ENCODE results near the gene MED16. TPM values are rescaled to one million over a fixed set of nuclear protein-coding genes. Genes with fewer than 3 reads are reported as not detected.

Gene MED16
- total and polyA plus RNA-seq, 2 of the 13 experiments (the other 11 are each of a cell fraction or from before 2014, with no cell fraction given) = 13.3 to 14.8 TPM

- TF ChIP-seq BRD4 (CRISPR knock-in tag; IDR thresholded peaks at IDR 0.05) (no peak; the same call in 1 of the 2 replicates), UBTF (CRISPR knock-in tag; IDR thresholded peaks at IDR 0.05) (peak; percentile 65; the same call in 1 of the 2 replicates), ZNF296 (CRISPR knock-in tag; conservative IDR thresholded peaks at IDR 0.05) (no peak), ZNF292 (CRISPR knock-in tag; IDR thresholded peaks at IDR 0.05; ENCODE audit: borderline replicate concordance, low read depth) (no peak), RFX1 (IDR thresholded peaks at IDR 0.05) (no peak), ZNF557 (CRISPR knock-in tag; IDR thresholded peaks at IDR 0.05) (no peak), SUZ12 (IDR thresholded peaks at IDR 0.05; ENCODE audit: low read depth, low read length) (no peak), FOXA3 (CRISPR knock-in tag; IDR thresholded peaks at IDR 0.05) (peak; percentile 24; the same call in 1 of the 2 replicates), ASH2L (IDR thresholded peaks at IDR 0.05; ENCODE audit: insufficient read length, low read depth, low read length) (peak; percentile 27), ZNF777 (CRISPR knock-in tag; IDR thresholded peaks at IDR 0.05) (0 out of 2 replicates have a peak, but pooled peaks have one; percentile 1)
- TF ChIP-seq, protein P1, sequence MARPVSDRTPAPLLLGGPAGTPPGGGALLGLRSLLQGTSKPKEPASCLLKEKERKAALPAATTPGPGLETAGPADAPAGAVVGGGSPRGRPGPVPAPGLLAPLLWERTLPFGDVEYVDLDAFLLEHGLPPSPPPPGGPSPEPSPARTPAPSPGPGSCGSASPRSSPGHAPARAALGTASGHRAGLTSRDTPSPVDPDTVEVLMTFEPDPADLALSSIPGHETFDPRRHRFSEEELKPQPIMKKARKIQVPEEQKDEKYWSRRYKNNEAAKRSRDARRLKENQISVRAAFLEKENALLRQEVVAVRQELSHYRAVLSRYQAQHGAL (CRISPR knock-in tag; IDR thresholded peaks at IDR 0.05; ENCODE audit: not compliant biosample characterization) = no peak
- TF ChIP-seq, protein P2, sequence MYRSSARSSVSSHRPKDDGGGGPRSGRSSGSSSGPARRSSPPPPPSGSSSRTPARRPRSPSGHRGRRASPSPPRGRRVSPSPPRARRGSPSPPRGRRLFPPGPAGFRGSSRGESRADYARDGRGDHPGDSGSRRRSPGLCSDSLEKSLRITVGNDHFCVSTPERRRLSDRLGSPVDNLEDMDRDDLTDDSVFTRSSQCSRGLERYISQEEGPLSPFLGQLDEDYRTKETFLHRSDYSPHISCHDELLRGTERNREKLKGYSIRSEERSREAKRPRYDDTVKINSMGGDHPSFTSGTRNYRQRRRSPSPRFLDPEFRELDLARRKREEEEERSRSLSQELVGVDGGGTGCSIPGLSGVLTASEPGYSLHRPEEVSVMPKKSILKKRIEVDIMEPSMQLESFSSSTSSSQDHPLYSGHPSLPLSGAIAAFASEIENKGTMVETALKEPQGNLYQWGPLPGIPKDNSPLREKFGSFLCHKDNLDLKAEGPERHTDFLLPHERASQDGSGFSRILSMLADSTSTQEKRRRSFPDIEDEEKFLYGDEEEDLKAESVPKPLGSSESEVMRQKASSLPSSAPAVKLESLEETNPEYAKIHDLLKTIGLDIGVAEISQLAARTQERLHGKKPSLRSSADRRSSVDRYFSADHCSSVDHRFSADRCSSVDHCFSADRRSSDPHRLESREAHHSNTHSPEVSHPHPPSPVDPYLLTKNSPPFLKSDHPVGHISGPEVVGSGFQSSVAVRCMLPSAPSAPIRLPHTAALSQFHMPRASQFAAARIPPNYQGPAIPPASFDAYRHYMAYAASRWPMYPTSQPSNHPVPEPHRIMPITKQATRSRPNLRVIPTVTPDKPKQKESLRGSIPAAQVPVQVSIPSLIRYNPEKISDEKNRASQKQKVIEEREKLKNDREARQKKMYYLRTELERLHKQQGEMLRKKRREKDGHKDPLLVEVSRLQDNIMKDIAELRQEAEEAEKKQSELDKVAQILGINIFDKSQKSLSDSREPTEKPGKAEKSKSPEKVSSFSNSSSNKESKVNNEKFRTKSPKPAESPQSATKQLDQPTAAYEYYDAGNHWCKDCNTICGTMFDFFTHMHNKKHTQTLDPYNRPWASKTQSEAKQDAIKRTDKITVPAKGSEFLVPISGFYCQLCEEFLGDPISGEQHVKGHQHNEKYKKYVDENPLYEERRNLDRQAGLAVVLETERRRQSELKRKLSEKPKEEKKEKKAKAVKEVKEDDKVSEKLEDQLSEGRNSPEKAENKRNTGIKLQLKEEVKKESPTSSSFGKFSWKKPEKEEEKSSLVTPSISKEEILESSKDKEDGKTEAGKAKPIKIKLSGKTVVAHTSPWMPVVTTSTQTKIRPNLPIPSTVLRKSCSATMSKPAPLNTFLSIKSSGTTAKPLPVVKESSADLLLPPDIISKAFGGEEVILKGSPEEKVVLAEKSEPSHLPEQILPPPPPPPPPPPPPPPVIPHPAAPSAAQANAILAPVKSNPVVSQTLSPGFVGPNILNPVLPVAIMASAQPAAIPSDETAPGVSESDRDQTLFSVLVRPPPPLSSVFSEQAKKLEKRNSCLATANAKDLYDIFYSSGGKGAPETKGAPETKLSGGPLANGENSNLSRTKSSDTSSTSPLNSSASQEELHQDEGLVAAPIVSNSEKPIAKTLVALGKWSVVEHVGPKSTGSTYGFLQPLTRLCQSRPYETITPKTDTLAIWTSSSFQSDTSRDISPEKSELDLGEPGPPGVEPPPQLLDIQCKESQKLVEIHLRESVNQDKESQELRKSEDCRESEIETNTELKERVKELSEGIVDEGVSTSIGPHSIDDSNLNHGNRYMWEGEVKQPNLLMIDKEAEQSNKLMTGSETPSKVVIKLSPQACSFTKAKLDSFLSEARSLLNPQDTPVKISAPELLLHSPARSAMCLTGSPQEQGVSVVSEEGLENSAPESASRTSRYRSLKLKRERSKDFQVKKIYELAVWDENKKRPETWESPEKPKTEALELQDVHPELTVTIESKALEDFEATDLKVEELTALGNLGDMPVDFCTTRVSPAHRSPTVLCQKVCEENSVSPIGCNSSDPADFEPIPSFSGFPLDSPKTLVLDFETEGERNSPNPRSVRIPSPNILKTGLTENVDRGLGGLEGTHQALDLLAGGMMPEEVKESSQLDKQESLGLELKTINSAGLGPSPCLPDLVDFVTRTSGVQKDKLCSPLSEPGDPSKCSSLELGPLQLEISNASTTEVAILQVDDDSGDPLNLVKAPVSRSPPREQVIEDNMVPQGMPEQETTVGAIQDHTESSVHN (CRISPR knock-in tag; IDR thresholded peaks at IDR 0.05) = no peak
- TF ChIP-seq, protein P3, sequence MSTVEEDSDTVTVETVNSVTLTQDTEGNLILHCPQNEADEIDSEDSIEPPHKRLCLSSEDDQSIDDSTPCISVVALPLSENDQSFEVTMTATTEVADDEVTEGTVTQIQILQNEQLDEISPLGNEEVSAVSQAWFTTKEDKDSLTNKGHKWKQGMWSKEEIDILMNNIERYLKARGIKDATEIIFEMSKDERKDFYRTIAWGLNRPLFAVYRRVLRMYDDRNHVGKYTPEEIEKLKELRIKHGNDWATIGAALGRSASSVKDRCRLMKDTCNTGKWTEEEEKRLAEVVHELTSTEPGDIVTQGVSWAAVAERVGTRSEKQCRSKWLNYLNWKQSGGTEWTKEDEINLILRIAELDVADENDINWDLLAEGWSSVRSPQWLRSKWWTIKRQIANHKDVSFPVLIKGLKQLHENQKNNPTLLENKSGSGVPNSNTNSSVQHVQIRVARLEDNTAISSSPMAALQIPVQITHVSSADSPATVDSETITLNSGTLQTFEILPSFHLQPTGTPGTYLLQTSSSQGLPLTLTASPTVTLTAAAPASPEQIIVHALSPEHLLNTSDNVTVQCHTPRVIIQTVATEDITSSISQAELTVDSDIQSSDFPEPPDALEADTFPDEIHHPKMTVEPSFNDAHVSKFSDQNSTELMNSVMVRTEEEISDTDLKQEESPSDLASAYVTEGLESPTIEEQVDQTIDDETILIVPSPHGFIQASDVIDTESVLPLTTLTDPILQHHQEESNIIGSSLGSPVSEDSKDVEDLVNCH (CRISPR knock-in tag; IDR thresholded peaks at IDR 0.05) = no peak
Measured at GRCh38 chr19:925526-926322, 32.7 kb upstream of the MED16 start, which contains the start of gene ARID3A (continued).
